Colonic mucosa (tissue), 4 donors: Measurements from ENCODE around the gene BARX2. TPM values are rescaled to one million over a fixed set of nuclear protein-coding genes. Genes with fewer than 3 reads are reported as not detected.

Experiments
- DNase-seq: peaks from one replicate; pipeline ENCODE4 v3.0.0-alpha.2; 2020
- H3K27ac ChIP-seq: fragments of 200-600 bp; one replicate; pipeline ENCODE4 v1.8.0; 2021
- H3K27me3 ChIP-seq: fragments of 200-600 bp; one replicate; pipeline ENCODE4 v1.8.0; 2021
- H3K36me3 ChIP-seq: fragments of 200-600 bp; one replicate; pipeline ENCODE4 v1.8.0; 2021
- H3K4me1 ChIP-seq: fragments of 200-600 bp; one replicate; pipeline ENCODE4 v1.8.0; 2021; ENCODE audit warnings: mild to moderate bottlenecking
- H3K4me3 ChIP-seq: fragments of 200-600 bp; one replicate; pipeline ENCODE4 v1.8.0; 2021
- H3K9ac ChIP-seq, 2 donors: one replicate each; pipeline ENCODE4 v1.7.0; 2013; ENCODE audit warnings: control low read depth in 2 of 2, low read depth in 2 of 2, low read length in 2 of 2
- H3K9me3 ChIP-seq: fragments of 200-600 bp; one replicate; pipeline ENCODE4 v1.8.0; 2021
- CTCF ChIP-seq: fragments of 200-600 bp; IDR thresholded peaks from one replicate; pipeline ENCODE4 v1.8.0; 2022; ENCODE audit warnings: antibody characterized with exemption, mild to moderate bottlenecking
- intact Hi-C: fragments of 100-400 bp; cut with DNase I; formaldehyde crosslinking; loops from one replicate; pipeline ENCODE4 v1.14.1; 2022
- total RNA-seq, 2 donors: library from RNA; stranded (reverse); fragmentation: NEBNext Ultra II Directional in 1 of 2; extraction: Animal tissue kit (Norgen Biotek cat#: 25700) in 1 of 2; gene quantifications; one replicate each; pipeline ENCODE4 v1.2.1, GENCODE V29; 2021
- donor health status: healthy.
- donor health status: DM: no; HTN: no; CAD: no.
- donor health status: DM: no; HTN: no; CAD: no.

BARX2 gene
- total RNA-seq, 2 donors from 2014 or later, result 19.0 to 23.9 TPM

DNA sequence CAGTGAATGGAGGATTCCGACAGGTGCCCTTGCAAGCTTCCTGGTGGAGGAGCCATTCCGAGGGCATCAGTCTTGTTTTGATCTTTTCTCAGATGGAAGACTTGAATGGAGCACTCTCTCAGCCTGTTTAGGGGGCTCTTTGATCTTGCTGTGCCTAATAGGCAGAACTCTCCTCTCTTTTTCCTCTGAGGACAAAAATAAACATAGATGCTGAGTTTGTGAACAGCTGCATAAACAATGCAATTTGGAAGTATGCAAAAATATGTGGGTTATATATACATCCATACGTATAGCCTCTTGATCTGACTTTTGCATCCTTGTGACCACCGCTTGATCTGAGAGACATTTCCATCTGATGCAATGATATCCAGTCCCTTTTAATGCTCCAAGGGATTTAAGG lies 29.1 kb downstream of the BARX2 start:
- H3K4me3 ChIP-seq, result no peak overlapping the region
- H3K9ac ChIP-seq, result no peak overlapping the region
- H3K4me1 ChIP-seq, result no peaks in the 10 kb centered on the region
- TF ChIP-seq CTCF, result no peak
- no peak for DNase-seq
- H3K9me3 ChIP-seq, result no peaks in the 10 kb centered on the region
- H3K36me3 ChIP-seq, result no peaks in the 10 kb centered on the region
- no peaks in the 10 kb centered on the region for H3K27me3 ChIP-seq
- intact Hi-C loops, result no loop called here
- H3K27ac ChIP-seq, result no peak overlapping the region

DNA sequence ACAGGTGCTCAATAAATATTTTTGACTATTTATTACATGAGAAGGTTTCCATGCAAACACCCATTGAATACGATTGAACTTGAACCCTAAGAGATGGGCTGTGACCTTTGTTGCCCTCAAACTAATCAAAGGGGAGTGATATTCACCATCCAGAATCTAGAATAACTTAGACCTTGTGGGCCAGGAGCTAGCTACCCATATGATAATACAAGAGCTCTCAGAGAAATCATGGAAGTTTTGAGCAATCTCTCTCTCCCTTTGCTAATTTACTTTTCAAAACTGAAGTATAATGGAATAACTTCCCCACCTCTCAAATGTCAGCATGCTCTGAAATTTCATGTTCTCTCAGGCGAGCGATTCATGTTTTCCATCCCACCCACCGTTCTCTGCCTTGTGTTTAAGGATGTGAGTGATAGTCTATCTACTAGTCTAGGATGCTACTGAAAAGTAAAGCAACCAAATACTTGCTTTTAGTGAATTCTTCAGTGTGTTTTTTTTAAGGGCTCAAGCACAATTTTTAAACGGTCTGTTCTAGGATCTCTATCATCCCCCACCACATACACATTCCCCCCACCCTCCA lies 33.3 kb downstream of the BARX2 start:
- TF ChIP-seq CTCF, result no peak
- Histone ChIP-seq H3K36me3 (no peaks in the 10 kb centered on the region), H3K9ac (no peak overlapping the region), H3K4me3 (no peak overlapping the region), H3K9me3 (no peaks in the 10 kb centered on the region), H3K4me1 (no peaks in the 10 kb centered on the region), H3K27me3 (no peaks in the 10 kb centered on the region), H3K27ac (no peak overlapping the region)
- no peak for DNase-seq
- intact Hi-C loops, result no loop called here

GRCh38 chr11:129410395-129410960 lies 34.8 kb downstream of the BARX2 start:
- Histone ChIP-seq H3K9ac (no peak overlapping the region), H3K27me3 (no peaks in the 10 kb centered on the region), H3K4me1 (no peaks in the 10 kb centered on the region), H3K36me3 (no peaks in the 10 kb centered on the region), H3K4me3 (no peak overlapping the region), H3K27ac (no peak overlapping the region), H3K9me3 (no peaks in the 10 kb centered on the region)
- DNase-seq, result no peak
- intact Hi-C loops, result no loop called here
- no peak for TF ChIP-seq CTCF

DNA sequence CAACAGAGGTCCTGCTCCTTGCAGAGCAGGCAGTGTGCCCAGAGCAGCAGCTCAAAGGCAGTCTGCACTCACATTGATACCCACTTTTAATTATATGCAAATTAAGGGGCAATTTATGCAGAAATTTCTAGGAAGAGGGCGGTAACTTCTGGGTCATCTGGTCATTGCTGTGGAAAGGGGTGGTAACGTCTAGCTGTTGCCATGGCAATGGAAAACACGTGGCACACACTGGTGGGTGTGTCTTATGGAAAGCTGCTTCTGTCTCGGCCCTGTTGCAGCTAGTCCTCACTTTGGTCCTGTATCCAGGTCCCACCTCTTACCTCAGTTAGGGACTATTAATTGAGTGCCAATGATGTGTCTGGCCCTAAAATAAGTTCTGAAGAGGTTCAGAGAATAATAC lies 36.8 kb downstream of the BARX2 start:
- no peaks in the 10 kb centered on the region for H3K27me3 ChIP-seq
- TF ChIP-seq CTCF, result no peak
- no peak overlapping the region for H3K9ac ChIP-seq
- intact Hi-C loops, result no loop called here
- H3K27ac ChIP-seq, result peak overlapping the region; percentile 66
- DNase-seq, result peak; percentile 61
- no peak overlapping the region for H3K4me3 ChIP-seq
- peaks cover 12% of the 10 kb centered on the region for H3K4me1 ChIP-seq
- no peaks in the 10 kb centered on the region for H3K36me3 ChIP-seq
- no peaks in the 10 kb centered on the region for H3K9me3 ChIP-seq

GRCh38 chr11:129414144-129414872 lies 38.7 kb downstream of the BARX2 start:
- Histone ChIP-seq H3K9me3 (no peaks in the 10 kb centered on the region), H3K36me3 (no peaks in the 10 kb centered on the region), H3K4me3 (no peak overlapping the region), H3K4me1 (peaks cover 17% of the 10 kb centered on the region), H3K27me3 (no peaks in the 10 kb centered on the region), H3K9ac (peak overlapping the region in 1 of 2 donors; percentile 22), H3K27ac (peak overlapping the region; percentile 66)
- intact Hi-C loops, result no loop called here
- no peak for DNase-seq
- TF ChIP-seq CTCF, result no peak
